AG10803 (cell line): ENCODE measurements around the gene RPAP2.

Source experiments
- DNase-seq: peaks from one replicate; pipeline ENCODE4 v3.0.0; 2010; ENCODE audit warnings: low read depth
- H3K4me3 ChIP-seq: 2 replicates; pipeline ENCODE4 v1.5.1; 2011; ENCODE audit warnings: mild to moderate bottlenecking, low read length, control low read depth
- TF ChIP-seq, protein P1 (sequence below): conservative IDR thresholded peaks from 2 replicates; pipeline ENCODE4 v1.5.1; 2011; ENCODE audit warnings: mild to moderate bottlenecking, low read length, control low read depth, inconsistent platforms

Gene RPAP2

GRCh38 chr1:92324784-92325183 lies 25.9 kb downstream of the RPAP2 start:
- H3K4me3 ChIP-seq: no peak overlapping the region
- TF ChIP-seq, protein P1, sequence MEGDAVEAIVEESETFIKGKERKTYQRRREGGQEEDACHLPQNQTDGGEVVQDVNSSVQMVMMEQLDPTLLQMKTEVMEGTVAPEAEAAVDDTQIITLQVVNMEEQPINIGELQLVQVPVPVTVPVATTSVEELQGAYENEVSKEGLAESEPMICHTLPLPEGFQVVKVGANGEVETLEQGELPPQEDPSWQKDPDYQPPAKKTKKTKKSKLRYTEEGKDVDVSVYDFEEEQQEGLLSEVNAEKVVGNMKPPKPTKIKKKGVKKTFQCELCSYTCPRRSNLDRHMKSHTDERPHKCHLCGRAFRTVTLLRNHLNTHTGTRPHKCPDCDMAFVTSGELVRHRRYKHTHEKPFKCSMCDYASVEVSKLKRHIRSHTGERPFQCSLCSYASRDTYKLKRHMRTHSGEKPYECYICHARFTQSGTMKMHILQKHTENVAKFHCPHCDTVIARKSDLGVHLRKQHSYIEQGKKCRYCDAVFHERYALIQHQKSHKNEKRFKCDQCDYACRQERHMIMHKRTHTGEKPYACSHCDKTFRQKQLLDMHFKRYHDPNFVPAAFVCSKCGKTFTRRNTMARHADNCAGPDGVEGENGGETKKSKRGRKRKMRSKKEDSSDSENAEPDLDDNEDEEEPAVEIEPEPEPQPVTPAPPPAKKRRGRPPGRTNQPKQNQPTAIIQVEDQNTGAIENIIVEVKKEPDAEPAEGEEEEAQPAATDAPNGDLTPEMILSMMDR: no peak
- DNase-seq: peak; percentile 2

- H3K4me3 ChIP-seq: no peak overlapping the region
- DNase-seq: no peak
- TF ChIP-seq, protein P1: no peak
These were observed 27.8 kb downstream of the RPAP2 start for GRCh38 chr1:92326681-92327080.

DNA sequence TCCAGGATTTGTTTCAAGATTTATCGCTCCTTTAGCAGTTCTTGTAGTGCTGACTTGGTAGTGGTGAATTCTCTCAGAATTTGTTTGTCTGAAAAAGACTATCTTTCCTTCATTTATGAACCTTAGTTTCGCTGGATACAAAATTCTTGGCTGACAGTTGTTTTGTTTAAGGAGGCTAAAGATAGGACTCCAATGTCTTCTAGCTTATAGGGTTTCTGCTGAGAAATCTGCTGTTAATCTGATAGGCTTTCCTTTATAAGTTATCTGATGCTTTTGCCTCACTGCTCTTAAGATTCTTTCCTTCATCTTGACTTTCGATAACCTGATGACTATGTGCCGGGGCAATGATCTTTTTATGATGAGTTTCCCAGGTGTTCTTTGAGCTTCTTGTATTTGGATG lies 28.9 kb downstream of the RPAP2 start:
- DNase-seq: no peak
- TF ChIP-seq, protein P1: no peak
- H3K4me3 ChIP-seq: no peak overlapping the region

DNA sequence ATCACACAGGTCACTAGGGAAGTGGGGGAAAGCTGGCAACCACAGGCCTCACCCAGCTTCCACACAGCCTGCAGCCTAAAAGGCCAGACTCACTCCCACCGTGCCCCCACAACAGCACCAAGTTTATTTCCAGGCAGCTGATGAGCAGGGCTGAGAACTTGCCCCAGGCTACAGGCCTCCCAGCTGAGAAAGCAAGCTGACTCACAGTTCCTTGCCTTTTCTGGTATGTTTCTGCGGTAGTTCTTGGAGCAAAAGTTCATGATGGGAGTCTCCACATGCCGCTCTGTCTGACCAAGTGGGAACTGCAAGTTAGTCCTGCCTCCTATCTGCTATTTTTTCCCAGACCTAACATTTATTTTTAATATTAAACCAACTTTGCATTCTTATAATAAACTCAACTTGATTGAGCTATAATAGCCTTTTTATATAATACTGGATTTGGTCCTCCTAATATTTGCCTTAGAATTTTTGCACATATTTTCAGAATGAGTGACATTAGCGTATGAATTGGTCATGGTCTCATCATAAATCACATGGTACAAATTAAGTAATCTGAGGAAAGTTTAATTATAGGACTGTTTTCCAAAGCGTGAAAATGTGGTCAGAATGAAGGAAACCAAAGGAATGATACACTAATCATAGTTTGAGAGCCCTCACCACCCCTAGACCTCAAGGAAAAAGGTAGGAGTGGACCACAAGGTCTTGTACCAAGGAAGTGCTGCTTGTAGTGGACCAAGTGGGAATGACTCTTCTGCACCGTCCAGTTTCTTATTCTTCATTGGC lies 30.7 kb downstream of the RPAP2 start:
- TF ChIP-seq, protein P1: no peak
- peak; percentile 4 for DNase-seq
- no peak overlapping the region for H3K4me3 ChIP-seq

DNA sequence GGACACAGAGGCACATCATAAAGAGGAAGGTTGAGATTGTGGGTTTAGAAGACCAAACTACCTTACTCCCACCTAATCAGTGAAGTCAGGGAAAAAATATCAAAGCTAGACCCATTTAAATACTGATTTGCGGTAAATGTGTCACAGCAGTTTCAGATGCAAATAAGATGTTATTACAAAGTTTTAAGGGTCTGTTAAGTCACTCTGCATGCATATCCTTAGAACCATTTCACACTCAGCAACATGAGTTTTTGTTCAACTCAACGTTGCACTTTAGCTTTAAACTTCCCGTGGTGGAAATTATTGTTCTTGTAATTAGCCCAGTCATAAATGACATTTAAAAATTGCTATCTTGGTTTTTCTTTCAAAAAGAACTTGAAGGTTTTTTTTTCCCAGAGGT lies 34.8 kb downstream of the RPAP2 start:
- TF ChIP-seq, protein P1: no peak
- no peak for DNase-seq
- no peak overlapping the region for H3K4me3 ChIP-seq

GRCh38 chr1:92340154-92340553 lies 41.3 kb downstream of the RPAP2 start:
- TF ChIP-seq, protein P1: no peak
- no peak for DNase-seq
- no peak overlapping the region for H3K4me3 ChIP-seq

GRCh38 chr1:92342401-92342800 lies 43.5 kb downstream of the RPAP2 start:
- TF ChIP-seq, protein P1: no peak

More at GRCh38 chr1:92342401-92342800, 43.5 kb downstream of the RPAP2 start:
- no peak for DNase-seq
- H3K4me3 ChIP-seq: no peak overlapping the region
